HepG2 (cell line): ENCODE measurements around the gene NFE2L1. TPM values are rescaled to one million over a fixed set of nuclear protein-coding genes. Genes with fewer than 3 reads are reported as not detected.

Experiments
- ATAC-seq: fragments of 200-7000 bp; cut with Tn5 transposase; 3 replicates; pipeline ENCODE4 v1.9.1; 2020; ENCODE audit warnings: mild to moderate bottlenecking, moderate library complexity
- BruUV-seq: library from RNA; stranded (reverse); fragments of 400-500 nt; replicated peaks from 2 replicates; lab custom pipeline; 2021; lab: Mats Ljungman, UMichigan
- CTCF ChIA-PET: fragments of 300-600 bp; formaldehyde crosslinking; extraction: SDS; loops from one replicate; lab custom pipeline; 2021; ENCODE audit warnings: low total read pairs, inconsistent platforms, low intra/inter-chr PET ratio; lab: Yijun Ruan, JAX
- POLR2A ChIA-PET: fragments of 350-600 bp; sonication (Branson Sonifier 250); formaldehyde crosslinking; loops from one replicate; lab custom pipeline; 2020; ENCODE audit warnings: antibody characterized with exemption, inconsistent platforms; lab: Yijun Ruan, JAX
- DNase-seq: peaks from one replicate; pipeline ENCODE4 v3.0.0-alpha.2; 2015; ENCODE audit warnings: low spot score
- FAIRE-seq: peaks from 3 replicates; lab custom pipeline; 2011; peaks lifted over from hg19 to GRCh38; lab: Jason Lieb, UNC
- H2AFZ ChIP-seq: one replicate; pipeline ENCODE4 v1.6.1; 2011; ENCODE audit warnings: low read length, inconsistent platforms
- H3K27ac ChIP-seq: fragments of 300-600 bp; 3 replicates; pipeline ENCODE4 v1.8.0; 2011; ENCODE audit warnings: mixed run types, mild to moderate bottlenecking, mixed read lengths, low read length, inconsistent platforms; ENCODE audit not compliant: insufficient read depth; ENCODE audit errors: extremely low read length
- H3K27me3 ChIP-seq, 2 experiments: fragments of 200-600 bp in 1 of 2; 2 replicates in 1 of 2; 3 replicates in 1 of 2; pipeline versions ENCODE4 v1.6.0 to v1.8.0; 2011; ENCODE audit warnings: low read length in 2 of 2, mild to moderate bottlenecking in 2 of 2, moderate library complexity in 2 of 2, inconsistent platforms in 1 of 2; ENCODE audit not compliant: insufficient read depth in 2 of 2, control insufficient read depth in 1 of 2
- H3K36me3 ChIP-seq, 2 experiments: fragments of 200-600 bp in 1 of 2; replicated peaks in 1 of 2; 2 replicates in 1 of 2; 3 replicates in 1 of 2; pipeline versions ENCODE4 v1.5.1 to v1.8.0; 2011; ENCODE audit warnings: low read length in 2 of 2, inconsistent platforms in 1 of 2; ENCODE audit not compliant: insufficient read depth in 2 of 2, control insufficient read depth in 1 of 2
- H3K4me1 ChIP-seq: 2 replicates; pipeline ENCODE4 v1.5.1; 2012; ENCODE audit warnings: low read length, inconsistent platforms; ENCODE audit not compliant: insufficient read depth
- H3K4me2 ChIP-seq: 2 replicates; pipeline ENCODE4 v1.6.0; 2011; ENCODE audit warnings: low read depth, low read length, inconsistent platforms
- H3K4me3 ChIP-seq, 3 experiments: fragments of 200-600 bp in 1 of 3; sonication (generic), shearing (Covaris generic) in 1 of 3; replicated peaks in 1 of 3; 2 replicates each; pipeline ENCODE4 v1.5.1; 2011 to 2016; ENCODE audit warnings: low read length in 3 of 3, inconsistent platforms in 2 of 3, low read depth in 2 of 3, mild to moderate bottlenecking in 2 of 3, control low read depth in 1 of 3, mixed read lengths in 1 of 3; ENCODE audit not compliant: insufficient read depth in 1 of 3
- H3K79me2 ChIP-seq: one replicate; pipeline ENCODE4 v1.6.1; 2011; ENCODE audit warnings: low read length, inconsistent platforms; ENCODE audit not compliant: insufficient read depth
- H3K9ac ChIP-seq: 2 replicates; pipeline ENCODE4 v1.6.0; 2011; ENCODE audit warnings: mild to moderate bottlenecking, low read depth, low read length, inconsistent platforms; ENCODE audit not compliant: insufficient read depth
- H3K9me3 ChIP-seq: 2 replicates; pipeline ENCODE4 v1.5.1; 2012; ENCODE audit warnings: mild to moderate bottlenecking, low read length
- H4K20me1 ChIP-seq: 2 replicates; pipeline ENCODE4 v1.6.0; 2011; ENCODE audit warnings: inconsistent platforms, mild to moderate bottlenecking, low read length, moderate library complexity; ENCODE audit not compliant: insufficient read depth
- ATF7-NPFF ChIP-seq: sonication (generic); formaldehyde crosslinking; IDR thresholded peaks from 2 replicates; pipeline ENCODE4 v1.8.1; 2023; ENCODE audit warnings: mild to moderate bottlenecking, low read depth, missing genetic modification reagents, moderate library complexity
- ETV5 ChIP-seq: IDR thresholded peaks from 2 replicates; pipeline ENCODE4 v1.6.1; 2018; ENCODE audit warnings: missing biosample characterization, missing genetic modification reagents, inconsistent platforms, borderline replicate concordance
- FOSL2 ChIP-seq: sonication (generic); formaldehyde crosslinking; IDR thresholded peaks from 2 replicates; pipeline ENCODE4 v1.4.0; 2020; ENCODE audit warnings: missing genetic modification reagents
- RELA ChIP-seq: sonication (generic); formaldehyde crosslinking; IDR thresholded peaks from 2 replicates; pipeline ENCODE4 v1.4.0; 2020; ENCODE audit warnings: missing genetic modification reagents
- ZNF577 ChIP-seq: sonication (generic); formaldehyde crosslinking; IDR thresholded peaks from 2 replicates; pipeline ENCODE4 v1.4.0; 2020; ENCODE audit warnings: mild to moderate bottlenecking, low read depth, missing genetic modification reagents, borderline replicate concordance
- WGBS: methylation state at CpG from one replicate; pipeline ENCODE4 v1.1.6; 2017; ENCODE audit warnings: low lambda C conversion rate; 5-methylcytosine and 5-hydroxymethylcytosine counted together
- in situ Hi-C: cut with HindIII; loops from 2 replicates; pipeline ENCODE4 v1.10.0; 2017; ENCODE audit warnings: low pct_unique_long_range_greater_than_20kb; ENCODE audit not compliant: extremely low pct_ligation_motif_present
- intact Hi-C: fragments of 100-400 bp; cut with micrococcal nuclease; formaldehyde crosslinking; loops from one replicate; pipeline ENCODE4 v1.10.0; 2022; ENCODE audit not compliant: unreplicated experiment
- polyA plus RNA-seq, 8 experiments: library from polyadenylated mRNA; depleted of rRNA in 3 of 8; stranded (reverse) in 7 of 8; unstranded in 1 of 8; fragments of >200 nt; fragmentation: Illumina TruSeq in 4 of 8; extraction: Trizol in 4 of 8; gene quantifications; 2 replicates each; pipeline versions ENCODE4 v1.2.1 to v1.2.3, GENCODE V29; 2011 to 2016; ENCODE audit warnings: low read depth in 4 of 8, missing spikeins in 1 of 8, mixed read lengths in 1 of 8; ENCODE audit not compliant: insufficient read depth in 1 of 8
- total RNA-seq, 5 experiments: library from RNA; depleted of rRNA; stranded (reverse); fragments of >200 nt; fragmentation: Illumina TruSeq; extraction: Trizol; gene quantifications; 2 replicates each; pipeline ENCODE4 v1.2.3, GENCODE V29; 2016; ENCODE audit warnings: low read depth in 1 of 5
- TF ChIP-seq, protein P1 (sequence below): IDR thresholded peaks from 2 replicates; pipeline ENCODE4 v1.6.1; 2016
- TF ChIP-seq, protein P2 (sequence below): sonication (generic); formaldehyde crosslinking; IDR thresholded peaks from 2 replicates; pipeline ENCODE4 v1.5.1; 2020; ENCODE audit warnings: missing genetic modification reagents, mild to moderate bottlenecking, borderline replicate concordance

NFE2L1 gene
- total and polyA plus RNA-seq, 2 of the 13 experiments (the other 11 are each of a cell fraction or from before 2014, with no cell fraction given) = 67.0 to 234 TPM

GRCh38 chr17:48038687-48039086 is 9.5 kb upstream of the NFE2L1 start (continued):
- TF ChIP-seq, protein P1, sequence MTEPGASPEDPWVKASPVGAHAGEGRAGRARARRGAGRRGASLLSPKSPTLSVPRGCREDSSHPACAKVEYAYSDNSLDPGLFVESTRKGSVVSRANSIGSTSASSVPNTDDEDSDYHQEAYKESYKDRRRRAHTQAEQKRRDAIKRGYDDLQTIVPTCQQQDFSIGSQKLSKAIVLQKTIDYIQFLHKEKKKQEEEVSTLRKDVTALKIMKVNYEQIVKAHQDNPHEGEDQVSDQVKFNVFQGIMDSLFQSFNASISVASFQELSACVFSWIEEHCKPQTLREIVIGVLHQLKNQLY (CRISPR knock-in tag) = no peak
- TF ChIP-seq ZNF577 (CRISPR knock-in tag) = no peak
- TF ChIP-seq, all 625 proteins: peak for 0

DNA sequence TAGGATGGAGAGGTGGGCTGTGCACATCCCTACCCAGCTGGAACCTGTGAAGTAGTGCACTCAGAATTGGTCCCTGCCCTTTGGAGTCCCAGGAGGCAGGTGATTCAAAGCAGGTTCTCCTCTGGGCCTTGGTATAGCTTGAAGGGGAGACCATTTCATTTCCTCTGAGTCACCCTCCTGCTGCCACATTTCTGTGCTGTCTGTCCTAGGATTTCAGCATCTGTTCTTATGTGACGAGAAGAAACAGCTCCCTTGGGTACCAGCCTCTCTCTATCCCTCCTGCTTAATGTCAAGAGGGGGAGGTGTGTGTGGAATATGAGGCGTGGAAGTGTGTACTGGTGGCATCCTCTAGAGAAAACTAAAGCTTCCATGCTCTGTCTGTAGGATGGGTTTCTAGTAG is 5.0 kb upstream of the NFE2L1 start:
- Histone ChIP-seq H3K36me3 (no peaks in the 10 kb centered on the region), H3K9ac (no peak overlapping the region), H3K27ac (no peak overlapping the region), H3K9me3 (no peaks in the 10 kb centered on the region), H3K4me2 (no peak overlapping the region), H3K27me3 (peaks cover 2 to 22% of the 10 kb centered on the region in 2 experiments; a peak in 4 of 5 replicates), H3K4me3 (no peak overlapping the region), H3K79me2 (no peaks in the 10 kb centered on the region), H2AFZ (no peak overlapping the region), H4K20me1 (no peaks in the 10 kb centered on the region)
- DNase-seq = no peak
- FAIRE-seq = no peak
- ATAC-seq = no peak
- intact Hi-C loops = no loop called here
- BruUV-seq = no TSS peak
- POLR2A ChIA-PET = interaction anchor here (1.6 kb wide), 1 partner anchor 9 kb away, joined by 4 read pairs; no protein-coding TSS in a partner anchor
- WGBS = 49% methylated on average over 2 of the region's 2 CpGs
- CTCF ChIA-PET = no interaction called here
- TF ChIP-seq FOSL2 (CRISPR knock-in tag) (no peak), ETV5 (no peak), RELA (no peak), ATF7-NPFF (CRISPR knock-in tag) (no peak)
- TF ChIP-seq, protein P2, sequence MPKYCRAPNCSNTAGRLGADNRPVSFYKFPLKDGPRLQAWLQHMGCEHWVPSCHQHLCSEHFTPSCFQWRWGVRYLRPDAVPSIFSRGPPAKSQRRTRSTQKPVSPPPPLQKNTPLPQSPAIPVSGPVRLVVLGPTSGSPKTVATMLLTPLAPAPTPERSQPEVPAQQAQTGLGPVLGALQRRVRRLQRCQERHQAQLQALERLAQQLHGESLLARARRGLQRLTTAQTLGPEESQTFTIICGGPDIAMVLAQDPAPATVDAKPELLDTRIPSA (CRISPR knock-in tag) = no peak
- TF ChIP-seq, all 625 proteins: peak for 0
- peaks cover 41% of the 10 kb centered on the region for H3K4me1 ChIP-seq
- in situ Hi-C loops = no loop called here
